Gastroesophageal sphincter (tissue), 4 donors: ENCODE measurements around the gene RPS6KC1. TPM values are rescaled to one million over a fixed set of nuclear protein-coding genes. Genes with fewer than 3 reads are reported as not detected.

Source experiments
- ATAC-seq: fragments of 150-250 bp; one replicate; pipeline ENCODE4 v1.9.1; 2016; ENCODE audit warnings: mild to moderate bottlenecking, moderate library complexity
- H3K27ac ChIP-seq, 4 donors: fragments of 200-600 bp; sonication (generic) in 3 of 4; 1 replicate in 3 of 4; 2 replicates in 1 of 4; pipeline ENCODE4 v1.5.1; 2016 to 2019
- H3K27me3 ChIP-seq: fragments of 200-600 bp; sonication (generic); one replicate; pipeline ENCODE4 v1.5.1; 2019
- H3K36me3 ChIP-seq, 2 donors: fragments of 200-600 bp; sonication (generic); one replicate each; pipeline ENCODE4 v1.5.1; 2019; ENCODE audit warnings: control low read depth in 1 of 2
- H3K4me1 ChIP-seq, 3 donors: fragments of 200-600 bp; sonication (generic); 1 replicate in 2 of 3; 2 replicates in 1 of 3; pipeline ENCODE4 v1.5.1; 2016 to 2019; ENCODE audit warnings: control low read depth in 2 of 3
- H3K4me3 ChIP-seq, 2 donors: fragments of 200-600 bp; sonication (generic); one replicate each; pipeline ENCODE4 v1.5.1; 2019; ENCODE audit warnings: mild to moderate bottlenecking in 1 of 2, moderate library complexity in 1 of 2
- H3K9me3 ChIP-seq, 3 donors: fragments of 200-600 bp; sonication (generic); one replicate each; pipeline ENCODE4 v1.5.1; 2017 to 2019; ENCODE audit warnings: control low read depth in 2 of 3
- EP300 ChIP-seq: sonication (generic); formaldehyde crosslinking; IDR thresholded peaks from one replicate; pipeline ENCODE4 v1.6.1; 2017; ENCODE audit warnings: antibody characterized with exemption, mild to moderate bottlenecking
- POLR2A ChIP-seq, 2 donors: fragments of 450-650 bp; IDR thresholded peaks; one replicate each; pipeline ENCODE4 v1.6.1; 2017; ENCODE audit warnings: antibody characterized with exemption in 2 of 2, mild to moderate bottlenecking in 2 of 2, moderate library complexity in 1 of 2
- POLR2AphosphoS5 ChIP-seq: sonication (generic); formaldehyde crosslinking; IDR thresholded peaks from one replicate; pipeline ENCODE4 v1.6.1; 2017; ENCODE audit warnings: antibody characterized with exemption
- WGBS, 2 donors: methylation state at CpG; one replicate each; pipeline ENCODE4 v1.1.5; 2018; ENCODE audit warnings: low coverage in 1 of 2; 5-methylcytosine and 5-hydroxymethylcytosine counted together
- total RNA-seq, 4 donors: library from RNA; depleted of rRNA; stranded (reverse); fragments of >200 nt; gene quantifications; one replicate each; pipeline ENCODE4 v1.1.0, GENCODE V29; 2016
- TF ChIP-seq, protein P1 (sequence below), 4 experiments: fragments of 200-600 bp in 2 of 4; fragments of 450-650 bp in 2 of 4; sonication (generic) in 1 of 4; IDR thresholded peaks; one replicate each; pipeline ENCODE4 v1.5.1; 2017 to 2019; ENCODE audit warnings: antibody characterized with exemption in 4 of 4, mild to moderate bottlenecking in 2 of 4, moderate library complexity in 2 of 4

Gene RPS6KC1
- total RNA-seq, 4 donors from 2014 or later, result 21.2 to 28.5 (median 23.8) TPM

DNA sequence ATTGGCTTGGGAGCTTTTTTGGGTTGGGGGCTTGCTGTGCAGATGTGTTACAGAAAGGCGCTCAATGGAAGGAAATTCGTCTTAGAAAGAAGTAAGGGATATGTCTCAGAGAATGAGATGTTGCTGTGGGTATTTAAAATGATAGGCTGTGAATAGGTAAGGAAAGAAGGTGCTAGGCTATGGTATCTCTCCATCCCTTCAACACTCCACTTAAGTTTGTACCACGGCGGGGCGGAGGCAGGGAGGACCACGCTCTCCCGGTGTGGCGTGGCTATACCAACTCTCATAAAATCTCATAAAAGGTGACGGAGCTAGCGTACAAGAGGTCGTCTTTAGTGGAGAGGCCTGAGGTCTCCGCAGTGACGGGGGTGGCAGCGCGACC is 305 bp upstream of the RPS6KC1 start:
- Histone ChIP-seq H3K4me1 (peaks cover 3 to 28% (median 14%) of the 10 kb centered on the region in 3 donors), H3K9me3 (no peaks in the 10 kb centered on the region), H3K27me3 (peaks cover 23% of the 10 kb centered on the region), H3K4me3 (peak overlapping the region; percentile 83 to 86), H3K36me3 (no peaks in the 10 kb centered on the region), H3K27ac (peak overlapping the region; percentile 64 to 90 (median 83))
- no peak for TF ChIP-seq POLR2A (IDR thresholded peaks at IDR 0.05)
- no peak for TF ChIP-seq EP300
- peak; percentile 28 for ATAC-seq
- WGBS, 2 donors, result 27 to 39% methylated on average over 3 to 8 of the region's 15 CpGs

DNA sequence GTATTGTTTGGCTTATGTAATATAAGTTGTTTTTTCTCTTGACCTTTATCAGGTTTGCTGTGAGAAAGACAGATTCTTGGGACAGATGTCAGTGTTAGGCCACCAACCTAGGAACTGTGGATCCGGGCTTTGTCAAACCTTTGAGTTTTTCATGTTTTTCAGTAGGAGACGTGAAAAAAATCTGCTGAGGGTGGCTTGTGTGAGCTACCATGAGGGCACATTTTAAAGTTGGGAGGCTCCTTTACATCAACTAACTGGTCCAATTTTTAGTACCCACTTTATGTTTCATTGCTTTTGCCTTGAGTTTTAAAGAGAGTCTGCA is 801 bp downstream of the RPS6KC1 start:
- peaks cover 12% of the 10 kb centered on the region for H3K27me3 ChIP-seq
- no peak for ATAC-seq
- WGBS, 2 donors, result 9 to 16% methylated on average over 2 of the region's 2 CpGs
- H3K9me3 ChIP-seq, result no peaks in the 10 kb centered on the region
- TF ChIP-seq, protein P1, sequence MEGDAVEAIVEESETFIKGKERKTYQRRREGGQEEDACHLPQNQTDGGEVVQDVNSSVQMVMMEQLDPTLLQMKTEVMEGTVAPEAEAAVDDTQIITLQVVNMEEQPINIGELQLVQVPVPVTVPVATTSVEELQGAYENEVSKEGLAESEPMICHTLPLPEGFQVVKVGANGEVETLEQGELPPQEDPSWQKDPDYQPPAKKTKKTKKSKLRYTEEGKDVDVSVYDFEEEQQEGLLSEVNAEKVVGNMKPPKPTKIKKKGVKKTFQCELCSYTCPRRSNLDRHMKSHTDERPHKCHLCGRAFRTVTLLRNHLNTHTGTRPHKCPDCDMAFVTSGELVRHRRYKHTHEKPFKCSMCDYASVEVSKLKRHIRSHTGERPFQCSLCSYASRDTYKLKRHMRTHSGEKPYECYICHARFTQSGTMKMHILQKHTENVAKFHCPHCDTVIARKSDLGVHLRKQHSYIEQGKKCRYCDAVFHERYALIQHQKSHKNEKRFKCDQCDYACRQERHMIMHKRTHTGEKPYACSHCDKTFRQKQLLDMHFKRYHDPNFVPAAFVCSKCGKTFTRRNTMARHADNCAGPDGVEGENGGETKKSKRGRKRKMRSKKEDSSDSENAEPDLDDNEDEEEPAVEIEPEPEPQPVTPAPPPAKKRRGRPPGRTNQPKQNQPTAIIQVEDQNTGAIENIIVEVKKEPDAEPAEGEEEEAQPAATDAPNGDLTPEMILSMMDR (IDR thresholded peaks at IDR 0.05), result no peak
- TF ChIP-seq POLR2A (IDR thresholded peaks at IDR 0.05), result no peak
- TF ChIP-seq EP300, result no peak
- no peak for TF ChIP-seq POLR2AphosphoS5
- peak overlapping the region; percentile 83 to 86 for H3K4me3 ChIP-seq
- peaks cover 3 to 28% (median 14%) of the 10 kb centered on the region in 3 donors for H3K4me1 ChIP-seq
- peak overlapping the region in 1 of 4 donors; percentile 82 for H3K27ac ChIP-seq
- H3K36me3 ChIP-seq, result no peaks in the 10 kb centered on the region

DNA sequence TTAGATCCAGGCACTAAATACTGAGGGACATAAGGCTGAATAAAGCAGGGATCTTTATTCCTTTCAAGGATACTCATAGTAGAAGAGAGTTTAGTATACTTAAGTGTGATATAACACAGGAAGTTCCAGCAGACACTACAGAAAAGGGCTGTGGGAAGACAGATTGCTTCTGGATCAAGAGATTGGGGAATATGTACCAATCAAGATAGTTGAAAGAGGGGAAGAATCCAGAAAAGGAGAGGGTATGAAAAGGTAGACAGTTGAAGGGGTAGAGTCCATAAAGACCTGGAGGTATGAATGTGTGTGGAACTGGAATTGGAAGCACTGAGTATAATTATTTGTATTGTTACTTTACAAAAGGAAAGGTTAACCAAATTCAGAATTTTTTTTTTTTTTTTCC is 2.4 kb downstream of the RPS6KC1 start:
- H3K27me3 ChIP-seq, result no peaks in the 10 kb centered on the region
- H3K27ac ChIP-seq, result no peak overlapping the region
- H3K4me1 ChIP-seq, result peaks cover 3 to 28% (median 14%) of the 10 kb centered on the region in 3 donors
- H3K9me3 ChIP-seq, result no peaks in the 10 kb centered on the region
- H3K36me3 ChIP-seq, result no peaks in the 10 kb centered on the region
- no peak overlapping the region for H3K4me3 ChIP-seq
- no peak for ATAC-seq
- no peak for TF ChIP-seq POLR2AphosphoS5
- TF ChIP-seq EP300, result no peak
- TF ChIP-seq, protein P1 (IDR thresholded peaks at IDR 0.05), result no peak
- no peak for TF ChIP-seq POLR2A (IDR thresholded peaks at IDR 0.05)

DNA sequence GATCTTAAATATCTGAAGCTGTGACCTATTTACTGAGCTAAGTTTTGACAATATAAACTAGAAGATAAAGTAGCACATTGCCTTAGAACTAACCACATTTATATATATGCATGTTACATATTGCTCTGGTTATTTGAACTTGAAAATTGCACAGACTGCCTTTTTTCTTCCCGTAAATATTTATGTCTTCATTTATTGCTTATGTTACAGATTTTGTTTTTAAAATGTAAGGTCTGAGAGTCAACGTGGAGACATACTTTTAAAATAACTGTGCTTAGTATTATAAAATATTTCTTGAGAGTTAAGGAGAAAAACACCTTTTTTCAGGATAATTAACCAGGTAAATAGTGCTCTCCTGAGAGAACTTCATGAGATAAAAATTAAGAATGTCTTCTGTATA is 3.1 kb downstream of the RPS6KC1 start:
- H3K27ac ChIP-seq, result no peak overlapping the region
- WGBS, 2 donors, result 62 to 75% methylated on average over 2 of the region's 2 CpGs

DNA sequence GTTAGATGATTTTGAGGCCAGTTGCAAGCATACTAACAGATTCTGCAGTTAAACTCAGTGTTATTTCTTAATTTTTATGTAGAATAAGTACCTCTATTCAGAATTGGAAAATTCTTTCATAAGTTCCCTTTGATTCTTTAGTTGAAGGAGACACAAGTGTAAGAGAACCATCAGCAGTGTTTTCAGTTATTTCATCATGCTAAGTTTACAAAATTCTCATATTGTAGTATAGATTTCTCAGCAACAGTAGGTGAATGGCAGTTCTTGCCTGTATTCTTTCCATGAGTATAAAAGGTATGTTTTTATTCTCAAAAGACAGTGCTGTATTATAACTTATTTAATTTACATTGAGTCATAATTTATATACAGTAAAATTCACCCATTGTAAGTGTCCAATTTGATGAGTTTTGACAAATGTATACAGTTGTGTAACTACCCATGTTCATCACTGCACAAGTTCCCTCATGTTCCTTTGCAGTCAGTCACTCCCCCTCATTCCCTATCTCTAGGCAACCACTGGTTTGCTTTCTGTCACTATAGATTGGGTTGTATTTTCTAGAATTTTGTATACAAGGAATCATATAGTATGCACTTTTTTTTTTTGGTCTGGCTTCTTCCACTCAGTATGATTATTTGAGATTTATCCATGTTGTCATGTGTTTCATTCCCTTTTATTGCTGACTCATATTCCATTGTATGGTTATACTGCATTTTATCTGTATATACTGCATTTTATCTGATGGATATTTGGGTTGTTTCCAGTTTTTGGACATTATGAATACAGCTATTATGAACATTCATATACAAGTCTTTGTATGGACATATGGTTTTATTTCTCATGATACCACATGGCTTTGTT is 3.9 kb downstream of the RPS6KC1 start:
- Histone ChIP-seq H3K36me3 (no peaks in the 10 kb centered on the region), H3K4me1 (peaks cover 3 to 28% (median 14%) of the 10 kb centered on the region in 3 donors), H3K27ac (no peak overlapping the region), H3K4me3 (no peak overlapping the region), H3K27me3 (no peaks in the 10 kb centered on the region), H3K9me3 (no peaks in the 10 kb centered on the region)
- TF ChIP-seq POLR2A (IDR thresholded peaks at IDR 0.05) (no peak), POLR2AphosphoS5 (no peak), EP300 (no peak)
- TF ChIP-seq, protein P1 (IDR thresholded peaks at IDR 0.05), result no peak
- ATAC-seq, result no peak

More for the DNA sequence above, 3.1 kb downstream of the RPS6KC1 start:
- peaks cover 3 to 28% (median 14%) of the 10 kb centered on the region in 3 donors for H3K4me1 ChIP-seq
- ATAC-seq, result no peak
- no peaks in the 10 kb centered on the region for H3K9me3 ChIP-seq
- H3K4me3 ChIP-seq, result no peak overlapping the region
- no peaks in the 10 kb centered on the region for H3K36me3 ChIP-seq
- H3K27me3 ChIP-seq, result no peaks in the 10 kb centered on the region
- TF ChIP-seq, protein P1 (IDR thresholded peaks at IDR 0.05), result no peak
- TF ChIP-seq POLR2A (IDR thresholded peaks at IDR 0.05) (no peak), POLR2AphosphoS5 (no peak), EP300 (no peak)
